ENCODE results near the gene CLASP1.
A peak's percentile ranks its signal among the peaks of the same experiment; 100 is the strongest.
"Not testable (repeated sequence)": the region's sequence is repeated elsewhere in the genome, so short reads cannot be mapped to it uniquely, and the experiment has no call there.

The CLASP1 gene

DNA sequence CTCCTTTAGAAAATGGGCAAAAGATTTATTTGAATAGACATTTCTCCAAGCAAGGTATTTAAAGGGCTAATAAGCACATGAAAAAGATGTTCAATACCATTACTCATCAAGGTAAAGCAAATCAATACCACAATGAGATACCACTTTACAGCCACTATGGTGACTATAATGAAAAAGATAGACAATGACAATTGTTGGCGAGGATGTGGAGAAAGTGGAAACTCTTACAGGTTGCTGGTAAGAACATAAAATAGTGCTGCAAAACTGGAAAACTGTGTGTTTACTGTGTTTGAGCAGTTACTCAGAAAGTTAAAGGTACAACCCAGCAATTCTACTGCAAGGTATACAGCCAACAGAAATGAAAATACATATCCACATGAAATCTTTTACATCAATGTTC lies 150.5 kb downstream of the CLASP1 start:
- DNase-seq: no peak

DNA sequence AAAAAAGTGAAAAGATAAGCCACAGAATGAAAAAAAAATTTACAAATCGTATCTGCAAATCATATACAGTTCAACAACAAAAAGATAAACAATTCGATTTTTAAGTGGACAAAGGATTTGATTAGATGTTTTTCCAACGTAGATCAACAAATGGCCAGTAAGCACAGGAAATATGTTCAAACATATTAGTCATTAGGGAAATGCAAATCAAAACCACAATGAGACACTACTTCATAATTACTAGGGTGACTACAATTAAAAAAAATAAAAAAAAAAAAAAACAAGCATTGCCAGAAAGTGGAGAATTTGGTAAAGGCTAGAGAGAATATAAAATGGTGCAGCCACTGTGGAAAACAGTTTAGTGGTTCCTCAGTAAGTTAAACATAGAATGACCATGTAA lies 156.9 kb downstream of the CLASP1 start:
- no peak for DNase-seq

DNA sequence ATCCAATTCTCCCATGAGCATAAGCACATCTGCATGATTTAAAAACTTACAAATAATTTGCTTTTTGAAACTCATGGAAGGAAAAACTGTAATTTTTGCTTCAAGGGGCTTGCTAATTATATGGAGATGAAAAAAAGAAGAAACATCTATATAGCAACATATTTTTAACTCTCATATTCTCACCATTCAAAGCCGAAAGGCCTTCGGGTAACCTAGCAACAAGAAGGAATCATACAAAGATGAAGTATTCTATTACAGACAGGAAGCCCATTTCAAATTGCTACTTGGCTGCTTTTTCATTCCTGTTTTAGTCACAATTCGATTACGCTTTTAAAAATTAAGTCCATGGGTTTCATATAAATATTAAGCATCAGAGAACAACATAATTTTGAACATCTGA lies 157.7 kb downstream of the CLASP1 start:
- DNase-seq: peak; percentile 70

DNA sequence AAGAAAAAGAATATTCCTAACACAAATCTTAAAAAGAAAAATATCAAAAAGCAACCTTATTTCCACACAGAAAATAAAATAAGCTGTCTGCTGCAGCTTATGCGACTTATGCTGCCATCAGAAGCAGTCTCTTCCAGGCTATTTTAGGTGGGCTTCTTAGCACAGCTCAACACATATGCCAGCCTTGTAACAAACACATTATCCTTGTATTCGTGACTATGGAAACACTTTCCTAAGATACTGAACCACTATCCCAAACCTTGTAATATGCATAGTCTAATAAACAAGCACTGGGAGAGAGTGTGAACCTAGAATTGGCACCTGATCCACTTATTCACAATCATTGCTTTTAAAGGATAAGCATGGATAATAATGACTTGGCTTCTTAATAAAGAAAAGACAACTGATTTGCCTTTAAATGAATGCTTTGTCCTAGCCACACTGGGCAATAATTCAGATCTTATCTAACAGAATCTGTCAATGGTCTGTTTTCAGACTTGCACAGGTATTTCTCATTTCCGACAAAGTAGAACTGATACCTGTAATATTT lies 158.6 kb downstream of the CLASP1 start:
- peak; percentile 68 for DNase-seq

DNA sequence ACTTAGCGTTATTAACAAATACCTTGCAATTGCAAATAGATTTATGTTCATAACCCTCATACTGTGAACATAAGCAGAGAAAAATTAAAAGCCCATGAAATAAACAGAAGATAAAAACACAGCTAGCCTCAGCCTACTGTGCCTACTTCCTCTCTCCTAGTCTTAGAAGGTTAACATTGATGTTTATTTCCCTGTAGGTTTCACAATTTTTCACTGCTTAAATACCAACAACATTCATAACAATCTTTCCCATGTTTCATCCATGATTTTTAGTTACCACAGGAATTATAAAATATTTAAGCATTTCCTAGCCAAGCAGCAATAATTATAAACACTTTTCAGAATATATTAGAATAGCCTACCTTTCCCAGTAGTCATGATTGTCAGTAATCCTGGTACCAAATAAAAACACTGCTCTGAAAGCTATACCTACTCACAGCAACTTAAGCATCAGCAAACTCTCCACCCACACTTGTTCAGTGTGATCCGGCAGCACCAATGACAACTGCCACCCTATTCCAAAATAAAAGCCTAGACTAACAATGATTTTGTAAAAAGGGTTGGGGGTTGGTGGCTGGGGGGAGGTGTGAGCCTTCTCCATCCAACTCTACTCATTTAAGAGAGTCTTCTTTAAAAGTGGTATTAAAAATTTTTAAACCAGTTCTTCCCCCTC lies 159.2 kb downstream of the CLASP1 start:
- peak; percentile 80 for DNase-seq

DNA sequence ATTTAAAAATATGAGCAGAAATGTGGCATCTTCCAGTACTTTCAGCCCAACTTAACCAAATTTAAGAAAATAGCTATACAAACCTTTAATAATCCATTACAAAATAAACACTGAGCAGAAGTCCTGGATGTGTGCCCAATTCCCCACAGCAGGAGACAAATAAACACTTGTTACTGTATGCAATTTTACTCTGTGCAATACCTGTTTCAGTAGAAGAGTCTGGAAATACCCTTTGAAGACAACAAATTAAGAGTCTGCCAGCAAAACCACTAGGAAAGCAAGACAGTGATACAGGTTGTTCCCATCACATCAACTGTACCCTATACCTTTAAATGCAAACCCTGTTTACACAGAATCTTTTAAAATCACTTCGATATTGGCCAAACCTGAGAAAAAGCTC lies 160.0 kb downstream of the CLASP1 start:
- DNase-seq: no peak

DNA sequence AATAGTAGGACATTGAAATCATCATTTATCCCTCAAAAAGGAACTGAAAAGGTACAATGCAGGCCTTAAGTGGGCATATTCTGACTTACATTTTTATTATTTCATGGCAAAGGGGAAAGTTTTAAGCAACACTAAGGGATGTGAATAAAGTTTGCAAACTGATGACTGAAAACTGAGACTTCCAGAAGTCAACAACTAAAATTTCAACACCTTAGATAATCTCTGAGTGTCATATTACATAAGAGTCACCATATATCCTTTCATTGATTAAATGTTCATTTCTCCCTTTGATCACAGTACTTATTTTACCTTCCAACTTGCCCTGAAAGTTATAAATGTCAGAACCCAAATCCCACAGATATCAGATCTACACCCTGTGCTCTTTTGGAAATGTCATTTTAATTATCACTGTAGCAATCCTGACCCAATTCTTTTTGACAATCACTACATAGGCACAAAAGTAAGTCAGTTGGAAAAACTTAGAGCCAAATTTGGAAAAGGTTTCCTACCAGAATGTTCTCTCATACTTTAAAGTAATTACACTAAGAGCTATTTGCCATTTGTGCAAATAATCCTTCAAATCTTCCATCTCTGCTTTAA lies 163.0 kb downstream of the CLASP1 start:
- no peak for DNase-seq

DNA sequence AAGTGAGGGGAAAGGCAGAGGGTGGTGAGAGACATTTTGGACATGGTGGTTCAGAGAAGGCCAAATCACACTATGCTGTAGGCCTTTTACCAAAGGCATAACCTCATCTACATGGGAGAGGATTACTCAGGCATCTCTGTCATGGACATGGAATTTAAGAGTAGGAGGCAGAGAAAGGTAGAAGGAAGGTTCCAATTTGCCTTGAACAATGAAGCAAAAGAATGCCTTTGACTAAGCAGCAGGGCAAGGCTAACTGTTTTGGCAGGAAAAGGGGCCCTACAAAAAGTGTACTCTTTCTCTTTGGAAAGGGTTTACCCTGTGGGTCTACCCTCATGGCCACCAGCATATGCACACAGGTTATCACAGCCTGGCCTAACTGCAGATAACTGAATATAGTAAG lies 164.2 kb downstream of the CLASP1 start:
- DNase-seq: no peak

DNA sequence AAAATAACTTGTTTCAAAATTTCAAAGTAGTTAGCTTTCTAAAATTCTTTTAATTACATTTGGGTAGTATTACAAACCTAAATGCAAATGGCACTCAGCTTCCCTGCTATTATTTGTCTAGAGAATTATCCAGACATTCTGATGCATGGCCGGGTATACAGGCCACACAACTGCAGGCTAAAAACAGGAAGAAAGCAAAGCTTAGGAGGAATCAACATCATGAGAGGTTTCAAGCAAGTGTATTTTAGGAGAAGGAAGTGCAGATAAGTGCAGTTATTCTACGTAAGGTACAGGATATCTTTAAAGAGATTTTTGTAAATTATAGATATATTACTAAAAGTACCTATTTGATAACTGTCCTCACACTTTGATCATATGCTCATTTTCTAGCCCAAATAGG lies 165.4 kb downstream of the CLASP1 start:
- DNase-seq: no peak

DNA sequence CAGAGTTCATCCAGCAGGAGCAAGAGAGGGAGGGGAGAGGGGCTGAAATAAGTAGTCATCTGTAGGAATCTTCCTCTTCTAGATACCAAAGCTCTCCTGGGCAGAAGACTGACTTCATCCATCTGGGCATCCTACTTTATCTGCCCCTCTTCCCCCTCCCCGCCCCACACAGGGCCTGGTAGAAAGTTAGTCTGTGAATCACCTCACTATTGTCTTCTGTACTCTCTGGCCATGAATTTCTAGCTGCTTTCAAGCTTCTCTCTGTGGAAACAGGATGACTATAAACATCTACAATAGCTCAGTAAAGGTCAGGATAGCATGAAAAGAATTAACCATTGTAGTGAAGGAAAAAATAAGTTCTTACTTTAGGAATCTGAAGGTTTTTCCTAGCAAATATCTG lies 166.2 kb downstream of the CLASP1 start:
- no peak for DNase-seq

DNA sequence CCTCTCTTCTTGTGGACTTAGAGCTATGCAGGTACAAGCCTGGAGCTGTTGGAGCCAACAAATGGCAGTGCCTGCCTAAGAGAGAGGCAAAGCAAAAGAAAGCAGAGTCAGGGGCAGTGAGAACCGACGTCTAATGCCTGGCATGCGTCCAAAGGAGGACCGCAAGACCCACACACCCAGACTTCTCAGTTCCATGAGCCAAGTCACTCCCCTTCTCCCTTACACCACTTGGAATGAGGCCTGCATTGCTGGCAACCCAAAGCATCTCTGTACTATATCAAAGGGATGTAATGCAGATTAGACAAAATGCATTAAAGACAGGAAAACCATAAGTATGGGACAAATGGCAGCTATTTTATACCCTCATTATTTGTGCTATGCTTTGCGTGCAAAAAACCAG lies 168.4 kb downstream of the CLASP1 start:
- peak; percentile 24 for DNase-seq

DNA sequence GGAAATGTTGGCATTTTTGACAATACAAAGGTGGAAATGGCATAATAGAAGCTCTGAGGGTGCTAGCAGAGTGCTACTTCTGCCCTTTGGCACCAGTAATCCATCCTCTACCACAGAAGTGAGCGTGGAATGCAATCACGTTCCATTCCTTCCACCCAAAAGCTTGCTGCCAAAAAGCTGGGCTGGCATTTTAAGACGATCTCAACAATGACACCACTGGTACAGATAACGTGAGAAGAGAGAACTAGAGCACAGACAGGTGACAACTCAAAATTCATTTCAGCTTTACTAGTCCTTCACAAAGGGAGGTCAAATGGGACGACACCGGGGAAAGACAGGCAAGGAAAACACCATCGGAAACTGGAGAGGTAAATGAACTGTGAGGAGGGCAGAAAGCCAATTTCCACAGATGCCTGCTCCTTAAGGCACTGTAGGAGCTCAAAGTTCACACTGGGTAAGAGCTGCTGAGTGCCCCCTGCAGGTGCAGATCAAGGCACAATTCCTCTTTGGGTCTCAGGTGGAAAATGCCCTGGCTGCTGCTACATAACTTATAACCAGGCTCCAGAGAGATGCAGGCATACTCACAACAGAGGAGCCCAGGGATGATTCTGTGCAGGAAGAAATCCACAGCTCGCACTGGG lies 169.3 kb downstream of the CLASP1 start:
- DNase-seq: peak; percentile 63

DNA sequence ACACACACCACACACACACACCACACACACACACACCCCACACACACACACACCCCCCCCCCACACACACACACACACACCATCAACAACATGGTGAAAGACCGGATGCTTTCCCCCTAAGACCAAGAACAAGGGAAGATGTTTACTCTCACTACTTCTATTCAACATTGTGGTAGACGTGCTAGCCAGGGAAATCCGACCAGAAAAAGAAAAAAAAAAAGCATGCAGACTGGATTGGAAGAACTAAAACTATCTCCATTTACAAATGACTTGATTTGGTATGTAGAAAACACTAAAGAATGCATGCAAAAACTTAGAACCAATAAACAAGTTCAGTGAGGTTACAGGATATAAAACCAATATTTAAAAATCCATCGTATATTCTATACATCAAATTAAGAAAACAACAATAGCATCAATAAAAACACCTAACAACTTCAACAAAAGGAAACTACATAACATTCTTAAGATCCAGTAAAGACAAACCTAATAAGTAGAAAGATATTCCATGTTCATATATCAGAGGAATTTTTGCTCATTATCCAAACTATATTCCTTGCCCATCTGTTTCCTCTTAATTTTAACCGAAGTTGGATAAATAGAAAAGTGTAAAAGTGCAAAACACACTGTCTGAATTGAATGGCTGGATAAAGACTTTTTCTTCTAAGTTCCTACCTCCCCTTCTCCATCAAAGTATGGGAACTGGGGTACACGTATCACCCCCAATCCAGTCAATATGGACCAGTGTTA lies 170.1 kb downstream of the CLASP1 start:
- no peak for DNase-seq

DNA sequence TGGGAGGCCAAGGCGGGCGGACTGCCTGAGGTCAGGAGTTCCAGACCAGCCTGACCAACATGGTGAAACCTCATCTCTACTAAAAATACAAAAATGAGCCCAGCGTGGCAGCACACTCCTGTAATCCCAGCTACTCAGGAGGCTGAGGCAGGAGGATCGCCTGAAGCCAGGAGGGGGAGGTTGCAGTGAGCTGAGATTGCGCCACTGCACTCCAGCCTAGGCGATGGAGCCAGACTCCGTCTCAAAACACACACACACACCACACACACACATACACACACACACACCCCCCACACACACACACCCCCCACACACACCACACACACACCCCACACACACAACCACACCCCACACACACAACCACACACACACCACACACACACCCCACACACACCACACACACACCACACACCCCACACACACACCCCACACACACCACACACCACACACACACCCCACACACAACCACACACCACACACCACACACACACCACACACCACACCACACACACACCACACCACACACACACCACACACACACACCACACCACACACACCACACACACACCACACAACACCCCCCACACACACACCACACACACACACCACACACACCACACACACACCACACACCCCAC lies 170.8 kb downstream of the CLASP1 start:
- DNase-seq: not testable (repeated sequence)

DNA sequence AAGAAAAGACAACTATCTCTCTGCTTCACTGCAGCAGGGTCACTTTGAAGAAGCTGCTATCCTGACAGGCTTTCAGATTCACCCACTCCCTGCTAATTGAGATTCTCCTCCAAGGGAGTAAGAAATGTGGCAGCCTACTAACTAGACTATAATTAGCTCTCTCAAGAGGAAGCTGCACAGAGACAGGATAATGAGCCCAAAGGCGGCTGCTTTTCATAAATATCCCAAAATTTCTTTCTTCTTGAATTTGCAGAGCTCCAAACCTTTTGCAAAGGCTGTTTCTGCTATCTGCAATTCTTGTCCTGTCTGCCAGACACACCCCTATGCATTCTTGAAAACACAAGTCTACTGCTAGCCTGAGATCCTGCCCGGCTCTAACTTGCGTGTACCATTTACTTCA lies 172.6 kb downstream of the CLASP1 start:
- no peak for DNase-seq

DNA sequence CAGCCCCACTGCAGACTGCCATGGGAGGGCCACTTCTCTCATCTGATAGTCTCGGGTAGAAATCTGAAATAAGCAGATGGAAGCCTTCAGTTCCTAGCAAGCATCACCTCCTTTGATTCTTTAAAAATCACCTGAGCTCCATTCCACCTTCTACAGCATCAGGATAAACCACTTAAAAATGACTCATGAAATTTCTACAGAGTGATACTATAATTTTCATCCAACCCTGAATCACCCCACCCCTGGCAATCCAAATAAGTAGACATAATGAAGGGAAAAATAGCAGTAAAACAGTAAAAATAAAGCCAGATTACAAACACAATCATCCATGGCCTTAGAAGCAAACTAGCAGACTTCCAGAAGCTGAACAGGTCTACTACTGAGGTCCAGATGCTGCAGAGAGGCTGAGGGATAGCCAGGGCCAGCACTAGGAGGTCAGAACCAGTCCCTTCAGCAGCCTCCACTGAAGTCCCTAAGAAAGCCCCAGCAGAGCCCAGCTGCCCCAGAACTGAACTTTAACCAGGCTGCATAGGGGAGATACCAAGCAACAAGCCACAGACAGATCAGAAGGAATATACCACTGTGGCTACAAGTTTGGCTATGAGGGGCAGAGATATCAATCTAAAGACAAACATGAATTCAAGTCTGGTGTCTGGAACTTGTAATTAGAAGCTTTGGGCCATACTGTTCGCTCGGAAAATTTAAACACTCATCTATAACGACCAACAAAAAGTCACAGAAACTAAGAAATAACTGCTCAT lies 173.3 kb downstream of the CLASP1 start:
- DNase-seq: peak; percentile 14

DNA sequence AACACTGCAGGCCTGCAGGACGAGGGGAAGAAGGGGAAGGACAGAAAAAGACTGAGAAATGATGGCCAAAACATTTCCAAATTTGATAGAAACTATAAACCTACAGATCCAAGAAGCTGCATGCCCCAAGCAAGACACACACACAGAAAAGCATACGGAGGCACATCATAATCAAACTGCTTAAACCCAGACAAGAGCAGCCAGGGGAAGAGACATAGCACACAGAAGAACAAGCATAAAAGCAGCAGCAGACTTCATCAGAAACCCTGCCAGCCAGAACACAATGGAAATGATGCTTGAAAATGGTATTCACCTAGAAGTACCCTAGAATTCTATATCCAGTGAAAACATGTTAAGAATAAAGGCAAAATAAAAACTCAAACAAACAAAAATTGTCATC lies 175.8 kb downstream of the CLASP1 start:
- no peak for DNase-seq

DNA sequence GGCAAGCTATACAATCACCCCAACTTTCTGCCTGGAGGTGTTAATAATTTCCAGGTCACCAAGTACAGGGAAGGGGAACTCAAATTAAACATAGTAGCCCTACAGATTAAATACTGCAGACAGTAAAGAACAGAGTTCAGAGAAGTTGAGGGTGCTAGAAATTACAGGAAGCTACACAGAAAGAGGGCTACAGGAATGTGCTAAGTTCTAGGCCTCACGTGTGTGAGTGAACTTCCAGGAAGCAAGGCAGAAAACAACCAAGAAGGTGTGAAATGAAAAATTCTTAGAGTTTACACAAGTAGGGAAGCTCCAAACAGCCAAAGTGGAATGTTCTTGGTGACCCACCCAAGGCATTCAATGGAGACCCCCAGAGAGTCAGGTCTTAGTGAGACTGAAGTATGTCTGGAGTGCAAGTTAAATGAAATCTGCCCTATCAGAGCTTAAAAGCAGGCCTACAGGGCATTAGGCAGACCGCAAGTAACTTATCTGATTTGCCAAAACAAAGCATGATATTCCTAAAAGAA lies 176.7 kb downstream of the CLASP1 start:
- DNase-seq: no peak

DNA sequence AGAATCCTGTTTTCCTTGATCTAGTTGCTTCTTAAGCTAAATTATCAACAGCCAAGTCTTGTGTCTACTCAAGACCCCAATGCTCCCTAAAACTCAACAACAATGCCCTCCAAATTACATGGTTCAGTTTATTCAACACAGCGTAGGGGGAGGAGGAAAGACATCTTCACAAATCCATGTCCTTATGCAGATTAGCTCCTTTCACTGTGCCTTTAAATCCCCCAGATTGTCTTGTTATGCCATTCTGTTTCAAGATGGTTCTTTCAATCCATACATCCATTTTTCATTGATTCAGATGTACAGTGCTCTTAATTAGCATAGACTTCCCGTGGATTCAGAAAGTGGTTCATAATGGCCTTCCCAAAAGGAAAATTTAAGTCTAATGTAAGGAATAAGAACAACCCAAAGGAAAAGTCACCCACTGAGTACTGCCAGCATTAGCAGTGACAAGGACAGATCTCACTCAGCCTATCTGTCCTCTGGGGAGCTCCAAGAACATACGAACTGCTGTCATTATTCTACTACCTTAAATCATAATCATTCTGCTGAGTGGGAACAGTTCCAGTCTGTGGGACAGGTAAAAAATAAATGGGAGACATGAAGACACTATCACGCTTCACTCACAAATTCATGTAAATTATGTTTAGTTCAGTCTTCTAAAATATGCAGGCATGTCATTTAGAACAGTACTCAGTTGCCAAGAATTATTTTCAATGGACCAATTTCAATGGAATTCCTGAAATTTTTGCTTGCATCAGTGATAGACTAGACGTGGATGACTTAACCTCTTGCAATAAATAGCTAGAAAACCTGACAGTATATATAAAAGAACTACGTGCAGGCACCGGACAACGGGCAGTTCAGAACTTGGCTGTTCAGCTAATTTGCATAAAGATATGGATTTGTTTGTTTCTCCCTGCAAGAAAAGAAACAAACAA lies 177.5 kb downstream of the CLASP1 start:
- DNase-seq: peak; percentile 17

DNA sequence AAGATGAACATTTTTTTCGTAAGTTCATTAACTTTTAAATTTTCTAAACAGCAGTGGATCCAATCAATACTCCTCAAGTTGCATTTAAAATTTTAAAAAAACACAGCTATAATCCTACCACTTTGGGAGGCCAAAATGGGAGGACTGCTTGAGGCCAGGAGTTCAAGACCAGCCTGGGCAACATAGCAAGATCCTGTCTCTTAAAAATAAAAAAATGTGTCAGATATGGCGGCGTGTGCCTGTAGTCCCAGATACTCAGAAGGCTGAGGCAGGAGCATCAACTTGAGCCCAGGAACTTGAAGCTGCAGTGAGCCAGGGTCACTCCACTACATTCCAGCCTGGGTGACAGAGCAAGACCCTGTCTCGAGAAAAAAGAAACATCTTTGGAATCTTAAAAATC lies 178.3 kb downstream of the CLASP1 start:
- DNase-seq: no peak

DNA sequence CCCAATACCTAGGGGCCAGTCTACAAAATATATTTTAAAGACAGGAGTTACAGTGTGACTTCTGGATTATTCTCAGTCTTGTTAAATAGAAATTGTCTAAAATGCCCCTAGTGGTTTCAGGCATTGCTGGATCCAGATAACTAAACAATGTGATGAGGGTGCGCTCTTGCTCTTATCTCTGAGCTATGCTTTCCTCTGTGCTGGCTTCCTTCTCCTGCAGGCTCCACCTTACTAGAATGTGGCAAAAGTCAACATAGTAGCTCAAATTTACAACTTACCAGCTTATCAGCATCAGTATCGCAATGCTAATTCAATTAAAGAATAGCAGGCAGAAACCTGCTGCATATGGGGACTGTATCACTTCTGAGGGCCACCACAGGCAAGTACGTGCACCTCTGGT lies 179.9 kb downstream of the CLASP1 start:
- no peak for DNase-seq
